Activated naive CD8-positive, alpha-beta T cell treated with anti-CD3 and anti-CD28 coated beads, Interleukin-2, amount 10 ng/mL, durations not matched to agents 7 days and 5 days (primary cell): ENCODE measurements around the gene ZNF697. TPM values are rescaled to one million over a fixed set of nuclear protein-coding genes. Genes with fewer than 3 reads are reported as not detected.

Experiments
- ATAC-seq: fragments of 150-1000 bp; cut with Tn5 transposase; one replicate; pipeline ENCODE4 v1.10.0; 2021; ENCODE audit warnings: low read depth, moderate library complexity
- POLR2A ChIA-PET: fragments of 350-600 bp; sonication (Branson Sonifier 250); formaldehyde crosslinking; loops from one replicate; lab custom pipeline; 2021; ENCODE audit warnings: antibody characterized with exemption; lab: Charles Lee
- DNase-seq: peaks from one replicate; pipeline ENCODE4 v3.0.0; 2021
- H3K27ac Mint-ChIP-seq: one replicate; pipeline ENCODE4 v1.8.0; 2022; ENCODE audit warnings: mild to moderate bottlenecking, mixed read lengths
- H3K27me3 Mint-ChIP-seq: one replicate; pipeline ENCODE4 v1.8.0; 2022; ENCODE audit warnings: mild to moderate bottlenecking, moderate library complexity, mixed read lengths
- H3K36me3 Mint-ChIP-seq: one replicate; pipeline ENCODE4 v1.8.0; 2021; ENCODE audit warnings: mild to moderate bottlenecking, mixed read lengths
- H3K4me1 Mint-ChIP-seq: one replicate; pipeline ENCODE4 v1.8.0; 2021; ENCODE audit warnings: mixed read lengths
- H3K4me3 Mint-ChIP-seq: one replicate; pipeline ENCODE4 v1.8.0; 2022; ENCODE audit warnings: mild to moderate bottlenecking, moderate library complexity, mixed read lengths
- H3K9me3 Mint-ChIP-seq: one replicate; pipeline ENCODE4 v1.8.0; 2021; ENCODE audit warnings: mixed read lengths
- total RNA-seq, 2 experiments: library from RNA; stranded (reverse); gene quantifications; one replicate each; pipeline ENCODE4 v1.2.3, GENCODE V29; 2021

Gene ZNF697
- total RNA-seq, 2 experiments from 2014 or later = 0.22 to 0.31 TPM

GRCh38 chr1:119676571-119677206 is 28.6 kb upstream of the ZNF697 start:
- Mint-ChIP-seq H3K4me3 (no peak overlapping the region), H3K27me3 (peaks cover 26% of the 10 kb centered on the region), H3K27ac (no peak overlapping the region), H3K36me3 (no peaks in the 10 kb centered on the region), H3K4me1 (peaks cover 5% of the 10 kb centered on the region), H3K9me3 (no peaks in the 10 kb centered on the region)
- no peak for ATAC-seq
- DNase-seq = no peak
- POLR2A ChIA-PET = no interaction called here

- DNase-seq (peak; percentile 33), ATAC-seq (peak; percentile 47)
- H3K4me1 Mint-ChIP-seq = peaks cover 5% of the 10 kb centered on the region
- H3K36me3 Mint-ChIP-seq = no peaks in the 10 kb centered on the region
- H3K27me3 Mint-ChIP-seq = peaks cover 30% of the 10 kb centered on the region
- no peak overlapping the region for H3K27ac Mint-ChIP-seq
- peak overlapping the region; percentile 57 for H3K4me3 Mint-ChIP-seq
- POLR2A ChIA-PET = interaction anchor here (1.2 kb wide), 1 partner anchor 36 kb away, joined by 3 read pairs; the partner anchor contains the start of gene PHGDH
- H3K9me3 Mint-ChIP-seq = no peaks in the 10 kb centered on the region
Measured at GRCh38 chr1:119675349-119676345, 27.6 kb upstream of the ZNF697 start.

- H3K4me1 Mint-ChIP-seq = peaks cover 5% of the 10 kb centered on the region
- no peak overlapping the region for H3K27ac Mint-ChIP-seq
- no peaks in the 10 kb centered on the region for H3K9me3 Mint-ChIP-seq
- DNase-seq (no peak), ATAC-seq (no peak)
- H3K36me3 Mint-ChIP-seq = no peaks in the 10 kb centered on the region
- no peak overlapping the region for H3K4me3 Mint-ChIP-seq
- H3K27me3 Mint-ChIP-seq = peaks cover 31% of the 10 kb centered on the region
- POLR2A ChIA-PET = no interaction called here
Measured at GRCh38 chr1:119674835-119675289, 26.8 kb upstream of the ZNF697 start.

- POLR2A ChIA-PET = no interaction called here
- DNase-seq = no peak
- Mint-ChIP-seq H3K27ac (no peak overlapping the region), H3K4me1 (peaks cover 5% of the 10 kb centered on the region), H3K27me3 (peaks cover 28% of the 10 kb centered on the region), H3K9me3 (no peaks in the 10 kb centered on the region), H3K36me3 (no peaks in the 10 kb centered on the region), H3K4me3 (no peak overlapping the region)
- ATAC-seq = no peak
Measured at GRCh38 chr1:119674111-119674526, 26.1 kb upstream of the ZNF697 start.

- H3K4me3 Mint-ChIP-seq = no peak overlapping the region
- no peaks in the 10 kb centered on the region for H3K9me3 Mint-ChIP-seq
- H3K27me3 Mint-ChIP-seq = peaks cover 26% of the 10 kb centered on the region
- ATAC-seq (no peak), DNase-seq (no peak)
- H3K27ac Mint-ChIP-seq = no peak overlapping the region
- H3K36me3 Mint-ChIP-seq = no peaks in the 10 kb centered on the region
- POLR2A ChIA-PET = no interaction called here
- H3K4me1 Mint-ChIP-seq = peaks cover 5% of the 10 kb centered on the region
Measured at GRCh38 chr1:119673171-119673940, 25.3 kb upstream of the ZNF697 start.

GRCh38 chr1:119670898-119671297 is 22.8 kb upstream of the ZNF697 start:
- ATAC-seq = no peak
- H3K9me3 Mint-ChIP-seq = no peaks in the 10 kb centered on the region
- H3K27ac Mint-ChIP-seq = no peak overlapping the region
- H3K4me1 Mint-ChIP-seq = peaks cover 5% of the 10 kb centered on the region
- H3K27me3 Mint-ChIP-seq = peaks cover 30% of the 10 kb centered on the region
- DNase-seq = no peak
- POLR2A ChIA-PET = no interaction called here
- no peak overlapping the region for H3K4me3 Mint-ChIP-seq
- H3K36me3 Mint-ChIP-seq = no peaks in the 10 kb centered on the region

GRCh38 chr1:119667173-119667572 is 19.1 kb upstream of the ZNF697 start:
- no peaks in the 10 kb centered on the region for H3K9me3 Mint-ChIP-seq
- DNase-seq (no peak), ATAC-seq (no peak)
- H3K27ac Mint-ChIP-seq = no peak overlapping the region
- no peak overlapping the region for H3K4me3 Mint-ChIP-seq
- peaks cover 37% of the 10 kb centered on the region for H3K27me3 Mint-ChIP-seq
- H3K4me1 Mint-ChIP-seq = peaks cover 2% of the 10 kb centered on the region
- POLR2A ChIA-PET = interaction anchor here (0.7 kb wide), 1 partner anchor 100 kb away, joined by 3 read pairs; no protein-coding TSS in a partner anchor
- H3K36me3 Mint-ChIP-seq = no peaks in the 10 kb centered on the region

GRCh38 chr1:119664067-119664466 is 16.0 kb upstream of the ZNF697 start:
- DNase-seq (no peak), ATAC-seq (no peak)
- H3K27me3 Mint-ChIP-seq = peaks cover 36% of the 10 kb centered on the region
- no peak overlapping the region for H3K4me3 Mint-ChIP-seq
- H3K36me3 Mint-ChIP-seq = no peaks in the 10 kb centered on the region
- no peak overlapping the region for H3K27ac Mint-ChIP-seq
- no peaks in the 10 kb centered on the region for H3K9me3 Mint-ChIP-seq
- POLR2A ChIA-PET = no interaction called here
- peaks cover 2% of the 10 kb centered on the region for H3K4me1 Mint-ChIP-seq

- no peak overlapping the region for H3K27ac Mint-ChIP-seq
- H3K4me1 Mint-ChIP-seq = peaks cover 2% of the 10 kb centered on the region
- H3K4me3 Mint-ChIP-seq = no peak overlapping the region
- H3K9me3 Mint-ChIP-seq = no peaks in the 10 kb centered on the region
- H3K36me3 Mint-ChIP-seq = no peaks in the 10 kb centered on the region
- ATAC-seq (no peak), DNase-seq (no peak)
- POLR2A ChIA-PET = no interaction called here
- H3K27me3 Mint-ChIP-seq = peaks cover 36% of the 10 kb centered on the region
Measured at GRCh38 chr1:119662034-119662437, 14.0 kb upstream of the ZNF697 start.

- ATAC-seq = no peak
- DNase-seq = no peak
- Mint-ChIP-seq H3K9me3 (no peaks in the 10 kb centered on the region), H3K4me3 (no peak overlapping the region), H3K27ac (no peak overlapping the region), H3K27me3 (peaks cover 39% of the 10 kb centered on the region), H3K36me3 (no peaks in the 10 kb centered on the region), H3K4me1 (peaks cover 2% of the 10 kb centered on the region)
- POLR2A ChIA-PET = no interaction called here
Measured at GRCh38 chr1:119660253-119661083, 12.4 kb upstream of the ZNF697 start.

- Mint-ChIP-seq H3K36me3 (no peaks in the 10 kb centered on the region), H3K4me1 (peaks cover 2% of the 10 kb centered on the region), H3K27ac (no peak overlapping the region), H3K27me3 (peaks cover 34% of the 10 kb centered on the region), H3K4me3 (no peak overlapping the region), H3K9me3 (no peaks in the 10 kb centered on the region)
- DNase-seq (no peak), ATAC-seq (no peak)
- POLR2A ChIA-PET = no interaction called here
Measured at GRCh38 chr1:119659628-119660027, 11.6 kb upstream of the ZNF697 start.

GRCh38 chr1:119656410-119656955 is 8.4 kb upstream of the ZNF697 start:
- no peak overlapping the region for H3K4me3 Mint-ChIP-seq
- no peaks in the 10 kb centered on the region for H3K4me1 Mint-ChIP-seq
- POLR2A ChIA-PET = no interaction called here
- H3K36me3 Mint-ChIP-seq = no peaks in the 10 kb centered on the region
- ATAC-seq = no peak
- DNase-seq = no peak
- H3K9me3 Mint-ChIP-seq = no peaks in the 10 kb centered on the region
- no peak overlapping the region for H3K27ac Mint-ChIP-seq
- H3K27me3 Mint-ChIP-seq = peaks cover 54% of the 10 kb centered on the region
